Neural progenitor cell (in vitro differentiated cells): Measurements from ENCODE around the gene VILL. TPM values are rescaled to one million over a fixed set of nuclear protein-coding genes. Genes with fewer than 3 reads are reported as not detected.
A peak's percentile ranks its signal among the peaks of the same experiment; 100 is the strongest.
"Not testable (repeated sequence)": the region's sequence is repeated elsewhere in the genome, so short reads cannot be mapped to it uniquely, and the experiment has no call there.

Experiments used
- DNase-seq: peaks from one replicate; pipeline ENCODE4 v3.0.0-alpha.2; 2016; ENCODE audit warnings: low spot score
- H2AFZ ChIP-seq: fragments of 200-600 bp; sonication (generic); replicated peaks from 2 replicates; pipeline ENCODE4 v1.6.1; 2016; ENCODE audit warnings: antibody characterized with exemption
- H3F3A ChIP-seq: fragments of 200-600 bp; sonication (generic); 2 replicates; pipeline ENCODE4 v1.6.1; 2016; ENCODE audit warnings: antibody characterized with exemption, low read depth
- H3K27ac ChIP-seq: fragments of 200-600 bp; sonication (generic); 2 replicates; pipeline ENCODE4 v1.5.1; 2016; ENCODE audit warnings: mild to moderate bottlenecking
- H3K27me3 ChIP-seq: fragments of 200-600 bp; sonication (generic); 2 replicates; pipeline ENCODE4 v1.6.1; 2016; ENCODE audit warnings: mild to moderate bottlenecking, moderate library complexity
- H3K36me3 ChIP-seq: fragments of 200-600 bp; sonication (generic); 2 replicates; pipeline ENCODE4 v1.5.1; 2016
- H3K4me1 ChIP-seq: fragments of 200-600 bp; sonication (generic); 2 replicates; pipeline ENCODE4 v1.6.1; 2016; ENCODE audit warnings: mixed run types
- H3K4me2 ChIP-seq: fragments of 200-600 bp; sonication (generic); 2 replicates; pipeline ENCODE4 v1.6.1; 2016
- H3K4me3 ChIP-seq: fragments of 200-600 bp; sonication (generic); 2 replicates; pipeline ENCODE4 v1.5.1; 2016
- H3K79me2 ChIP-seq: fragments of 200-600 bp; sonication (generic); 2 replicates; pipeline ENCODE4 v1.6.1; 2016; ENCODE audit warnings: low read depth
- H3K9ac ChIP-seq: fragments of 200-600 bp; sonication (generic); 2 replicates; pipeline ENCODE4 v1.6.1; 2016
- H3K9me3 ChIP-seq: fragments of 200-600 bp; sonication (generic); 2 replicates; pipeline ENCODE4 v1.5.1; 2016; ENCODE audit warnings: low read depth
- H4K20me1 ChIP-seq: fragments of 200-600 bp; sonication (generic); 2 replicates; pipeline ENCODE4 v1.6.1; 2016; ENCODE audit warnings: low read depth
- H3K27ac Mint-ChIP-seq: 3 replicates; pipeline ENCODE4 v1.8.0; 2021; ENCODE audit warnings: mixed read lengths
- H3K27me3 Mint-ChIP-seq: 2 replicates; pipeline ENCODE4 v1.8.0; 2022; ENCODE audit warnings: low read depth, mild to moderate bottlenecking, inconsistent platforms, moderate library complexity, mixed read lengths; ENCODE audit not compliant: insufficient read depth
- H3K36me3 Mint-ChIP-seq: 3 replicates; pipeline ENCODE4 v1.8.0; 2021; ENCODE audit warnings: mixed read lengths
- H3K4me1 Mint-ChIP-seq: 3 replicates; pipeline ENCODE4 v1.8.0; 2021; ENCODE audit warnings: mixed read lengths
- H3K4me3 Mint-ChIP-seq: 3 replicates; pipeline ENCODE4 v1.8.0; 2021; ENCODE audit warnings: mild to moderate bottlenecking, moderate library complexity, mixed read lengths
- H3K9me3 Mint-ChIP-seq: 3 replicates; pipeline ENCODE4 v1.8.0; 2020; ENCODE audit warnings: mixed read lengths
- CTCF ChIP-seq: fragments of 200-600 bp; sonication (generic); IDR thresholded peaks from 2 replicates; pipeline ENCODE4 v1.5.1; 2017; ENCODE audit warnings: antibody characterized with exemption, mild to moderate bottlenecking
- EZH2 ChIP-seq: fragments of 200-600 bp; sonication (generic); IDR thresholded peaks from 2 replicates; pipeline ENCODE4 v1.6.1; 2017; ENCODE audit warnings: antibody characterized with exemption, mild to moderate bottlenecking, moderate library complexity
- EZH2phosphoT487 ChIP-seq: fragments of 200-600 bp; sonication (generic); IDR thresholded peaks from 2 replicates; pipeline ENCODE4 v1.6.1; 2017; ENCODE audit warnings: antibody characterized with exemption
- total RNA-seq: library from RNA; depleted of rRNA; stranded (reverse); fragments of >200 nt; gene quantifications from 2 replicates; pipeline ENCODE4 v1.2.3, GENCODE V29; 2015; ENCODE audit warnings: low replicate concordance

The VILL gene
- total RNA-seq, 1 donor from 2014 or later: 4.9 TPM

GRCh38 chr3:38030126-38031021 is 39.8 kb downstream of the VILL start:
- Histone ChIP-seq H3K27ac (no peak overlapping the region), H2AFZ (peak overlapping the region; percentile 96), H3K4me1 (peaks cover 4% of the 10 kb centered on the region), H3K4me3 (peak overlapping the region; percentile 83), H3K27me3 (peaks cover 80% of the 10 kb centered on the region), H3K4me2 (peak overlapping the region; percentile 80), H3K9me3 (no peaks in the 10 kb centered on the region), H4K20me1 (peaks cover 32% of the 10 kb centered on the region), H3F3A (peaks cover 7% of the 10 kb centered on the region), H3K36me3 (no peaks in the 10 kb centered on the region), H3K79me2 (no peaks in the 10 kb centered on the region), H3K9ac (peak overlapping the region; percentile 83)
- peaks cover 24% of the 10 kb centered on the region for H3K27me3 Mint-ChIP-seq
- H3K27ac Mint-ChIP-seq: no peak overlapping the region
- H3K9me3 Mint-ChIP-seq: no peaks in the 10 kb centered on the region
- H3K4me3 Mint-ChIP-seq: peak overlapping the region; percentile 76
- peaks cover 17% of the 10 kb centered on the region for H3K4me1 Mint-ChIP-seq
- H3K36me3 Mint-ChIP-seq: no peaks in the 10 kb centered on the region
- TF ChIP-seq CTCF (no peak), EZH2 (no peak), EZH2phosphoT487 (no peak)
- DNase-seq: no peak

GRCh38 chr3:38031022-38031994 is 40.7 kb downstream of the VILL start:
- Histone ChIP-seq H3K9me3 (no peaks in the 10 kb centered on the region), H4K20me1 (peaks cover 23% of the 10 kb centered on the region), H3K4me1 (peaks cover 4% of the 10 kb centered on the region), H3K36me3 (no peaks in the 10 kb centered on the region), H3K4me2 (no peak overlapping the region), H3K27ac (no peak overlapping the region), H3K9ac (no peak overlapping the region), H3K27me3 (peaks cover 71% of the 10 kb centered on the region), H3F3A (peaks cover 7% of the 10 kb centered on the region), H3K79me2 (no peaks in the 10 kb centered on the region), H3K4me3 (no peak overlapping the region), H2AFZ (no peak overlapping the region)
- Mint-ChIP-seq H3K36me3 (no peaks in the 10 kb centered on the region), H3K4me3 (peak overlapping the region; percentile 76), H3K4me1 (peaks cover 11% of the 10 kb centered on the region), H3K27me3 (peaks cover 24% of the 10 kb centered on the region), H3K9me3 (no peaks in the 10 kb centered on the region), H3K27ac (peak overlapping the region; percentile 89)
- no peak for TF ChIP-seq EZH2
- no peak for TF ChIP-seq CTCF
- TF ChIP-seq EZH2phosphoT487: no peak
- DNase-seq: no peak

GRCh38 chr3:38032328-38032865 is 41.8 kb downstream of the VILL start:
- Mint-ChIP-seq H3K27me3 (peaks cover 24% of the 10 kb centered on the region), H3K36me3 (no peaks in the 10 kb centered on the region), H3K9me3 (no peaks in the 10 kb centered on the region), H3K4me1 (peaks cover 14% of the 10 kb centered on the region), H3K4me3 (no peak overlapping the region), H3K27ac (no peak overlapping the region)
- TF ChIP-seq EZH2 (no peak), EZH2phosphoT487 (no peak), CTCF (no peak)
- peaks cover 7% of the 10 kb centered on the region for H3F3A ChIP-seq
- DNase-seq: no peak
- no peak overlapping the region for H3K4me3 ChIP-seq
- H3K27me3 ChIP-seq: peaks cover 60% of the 10 kb centered on the region
- no peak overlapping the region for H2AFZ ChIP-seq
- no peak overlapping the region for H3K4me2 ChIP-seq
- no peaks in the 10 kb centered on the region for H3K79me2 ChIP-seq
- H3K9me3 ChIP-seq: no peaks in the 10 kb centered on the region
- peaks cover 12% of the 10 kb centered on the region for H4K20me1 ChIP-seq
- no peaks in the 10 kb centered on the region for H3K36me3 ChIP-seq
- H3K27ac ChIP-seq: no peak overlapping the region
- peaks cover 4% of the 10 kb centered on the region for H3K4me1 ChIP-seq
- no peak overlapping the region for H3K9ac ChIP-seq

GRCh38 chr3:38033586-38033985 is 43.0 kb downstream of the VILL start:
- not testable (repeated sequence) for H3K27ac ChIP-seq, H3K4me1 Mint-ChIP-seq, H3F3A ChIP-seq, DNase-seq, H3K27ac Mint-ChIP-seq, H4K20me1 ChIP-seq, H3K9ac ChIP-seq, H3K9me3 ChIP-seq, H2AFZ ChIP-seq, H3K4me3 ChIP-seq, H3K9me3 Mint-ChIP-seq, H3K36me3 Mint-ChIP-seq, H3K79me2 ChIP-seq, H3K4me3 Mint-ChIP-seq, H3K4me2 ChIP-seq, H3K36me3 ChIP-seq, H3K4me1 ChIP-seq
- H3K27me3 ChIP-seq: peaks cover 57% of the 10 kb centered on the region
- H3K27me3 Mint-ChIP-seq: peaks cover 19% of the 10 kb centered on the region

- not testable (repeated sequence) for H3K79me2 ChIP-seq, H3K36me3 Mint-ChIP-seq, H3K9me3 ChIP-seq, H3K9ac ChIP-seq, H3K4me3 Mint-ChIP-seq, H3K27ac Mint-ChIP-seq, DNase-seq, H3K4me2 ChIP-seq, H3K4me1 ChIP-seq, H4K20me1 ChIP-seq, H3K9me3 Mint-ChIP-seq, H3F3A ChIP-seq, H3K4me3 ChIP-seq, H3K36me3 ChIP-seq, H3K27ac ChIP-seq, H2AFZ ChIP-seq
- Mint-ChIP-seq H3K4me1 (peaks cover 12% of the 10 kb centered on the region), H3K27me3 (peaks cover 25% of the 10 kb centered on the region)
- peaks cover 57% of the 10 kb centered on the region for H3K27me3 ChIP-seq
These were observed 43.7 kb downstream of the VILL start for GRCh38 chr3:38034335-38034734.
